Muscle layer of colon (tissue), 2 donors: Measurements from ENCODE around the gene DPT.
A peak's percentile ranks its signal among the peaks of the same experiment; 100 is the strongest.

Source experiments
- H3K27ac ChIP-seq: one replicate; pipeline ENCODE4 v1.7.0; 2013; ENCODE audit warnings: low read depth, mild to moderate bottlenecking, low read length, moderate library complexity
- H3K27me3 ChIP-seq, 2 donors: one replicate each; pipeline ENCODE4 v1.7.0; 2013; ENCODE audit warnings: low read length in 2 of 2, mild to moderate bottlenecking in 2 of 2; ENCODE audit not compliant: insufficient read depth in 2 of 2, control insufficient read depth in 1 of 2
- H3K36me3 ChIP-seq: one replicate; pipeline ENCODE4 v1.7.0; 2013; ENCODE audit warnings: mild to moderate bottlenecking, low read length; ENCODE audit not compliant: insufficient read depth
- H3K4me1 ChIP-seq: one replicate; pipeline ENCODE4 v1.7.0; 2013; ENCODE audit warnings: mild to moderate bottlenecking, low read length; ENCODE audit not compliant: insufficient read depth
- H3K4me3 ChIP-seq, 2 donors: one replicate each; pipeline ENCODE4 v1.7.0; 2013; ENCODE audit warnings: low read length in 2 of 2, low read depth in 1 of 2, mild to moderate bottlenecking in 1 of 2, moderate library complexity in 1 of 2
- H3K9ac ChIP-seq: one replicate; pipeline ENCODE4 v1.7.0; 2013; ENCODE audit warnings: low read length
- H3K9me3 ChIP-seq: one replicate; pipeline ENCODE4 v1.7.0; 2013; ENCODE audit warnings: mild to moderate bottlenecking, low read length
- donor health status: abdominal sarcoma.
- donor health status: Adenocarcinoma of cecum.

Gene DPT

DNA sequence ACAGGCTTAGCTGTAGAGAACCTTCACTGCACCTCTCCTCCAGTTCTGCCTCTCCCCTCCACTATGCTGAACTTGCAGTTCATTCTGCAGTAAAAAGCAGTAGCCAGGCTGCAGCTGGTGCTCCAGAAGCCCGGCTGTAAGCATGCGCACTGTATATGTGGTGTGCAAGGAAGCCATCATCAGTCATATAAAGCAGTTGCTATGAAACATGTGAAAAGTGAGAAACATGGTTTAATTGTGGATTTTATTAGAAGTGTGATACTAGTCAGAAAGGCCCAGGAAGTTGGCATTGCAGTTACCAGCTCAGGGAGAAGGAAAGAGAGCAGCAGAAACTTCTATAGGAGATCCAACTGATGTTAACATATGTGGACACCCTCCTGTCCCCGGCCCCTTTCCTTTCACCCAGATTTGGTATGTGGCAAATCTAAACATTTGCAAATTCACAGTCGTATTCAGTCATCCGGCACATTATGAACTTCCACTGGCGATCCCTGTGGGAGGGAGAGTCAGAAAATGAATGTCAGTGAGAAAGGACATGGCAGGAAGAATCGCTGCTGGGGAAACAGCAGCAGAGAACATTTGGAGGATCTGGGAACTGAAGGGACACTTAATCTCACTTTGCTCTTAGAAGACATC, 32.8 kb downstream of the DPT start:
- peak overlapping the region; percentile 59 for H3K27ac ChIP-seq
- no peaks in the 10 kb centered on the region for H3K36me3 ChIP-seq
- H3K9me3 ChIP-seq: no peaks in the 10 kb centered on the region
- H3K9ac ChIP-seq: no peak overlapping the region
- no peak overlapping the region for H3K4me3 ChIP-seq
- H3K27me3 ChIP-seq: no peaks in the 10 kb centered on the region
- H3K4me1 ChIP-seq: peaks cover 38% of the 10 kb centered on the region

DNA sequence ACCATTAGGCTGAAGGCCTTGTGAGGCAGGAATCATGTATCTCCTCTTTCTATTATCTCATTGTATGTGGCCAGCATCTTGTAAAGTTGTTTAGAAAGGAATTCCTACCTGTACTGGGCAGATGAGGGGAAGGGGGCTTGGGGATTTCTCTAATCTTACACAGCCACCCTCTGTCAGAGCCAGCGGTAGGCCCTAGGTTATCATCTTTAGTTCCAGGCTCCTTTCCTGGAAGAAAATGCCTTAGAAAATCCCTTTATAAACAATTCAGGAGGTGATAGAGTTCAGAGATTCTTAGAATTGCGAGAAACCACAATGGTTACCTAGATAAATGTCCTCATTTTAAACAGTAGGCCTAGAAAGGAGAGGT, 35.2 kb downstream of the DPT start:
- H3K9me3 ChIP-seq: no peaks in the 10 kb centered on the region
- H3K36me3 ChIP-seq: no peaks in the 10 kb centered on the region
- no peak overlapping the region for H3K27ac ChIP-seq
- H3K9ac ChIP-seq: no peak overlapping the region
- no peak overlapping the region for H3K4me3 ChIP-seq
- H3K4me1 ChIP-seq: peaks cover 59% of the 10 kb centered on the region
- no peaks in the 10 kb centered on the region for H3K27me3 ChIP-seq

DNA sequence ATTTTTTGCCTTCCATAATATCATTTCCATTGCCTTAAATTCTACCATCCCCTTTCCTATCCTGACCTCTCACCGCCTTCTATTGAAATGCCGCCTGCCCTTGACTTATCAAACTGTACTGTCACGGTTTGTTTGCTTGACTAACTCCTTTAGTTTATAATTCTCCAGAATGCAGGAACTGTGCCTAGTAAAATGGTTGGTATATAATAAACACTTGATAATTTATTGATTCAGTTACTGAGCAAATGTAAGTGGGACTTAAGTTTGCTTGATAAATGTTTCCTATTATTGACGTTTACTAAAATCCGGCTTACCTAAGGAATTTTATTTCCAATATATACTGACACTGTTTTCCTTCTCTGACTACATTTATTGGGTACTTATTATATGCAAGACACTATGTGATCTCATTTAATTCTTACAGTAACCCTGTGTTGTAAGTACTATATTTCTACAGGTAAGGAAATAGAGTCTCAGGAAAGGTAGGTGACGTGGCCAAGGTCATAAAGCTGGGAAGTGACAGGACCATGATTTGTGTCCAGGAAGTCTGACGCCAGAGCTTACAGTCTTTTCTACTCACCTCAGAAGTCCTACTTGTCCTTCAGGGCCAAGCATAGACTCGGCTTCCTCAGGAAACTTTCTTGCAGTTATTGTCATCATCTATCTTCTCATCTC, 35.7 kb downstream of the DPT start:
- Histone ChIP-seq H3K36me3 (no peaks in the 10 kb centered on the region), H3K4me1 (peaks cover 64% of the 10 kb centered on the region), H3K9me3 (no peaks in the 10 kb centered on the region), H3K27ac (no peak overlapping the region), H3K4me3 (no peak overlapping the region), H3K9ac (no peak overlapping the region), H3K27me3 (no peaks in the 10 kb centered on the region)

DNA sequence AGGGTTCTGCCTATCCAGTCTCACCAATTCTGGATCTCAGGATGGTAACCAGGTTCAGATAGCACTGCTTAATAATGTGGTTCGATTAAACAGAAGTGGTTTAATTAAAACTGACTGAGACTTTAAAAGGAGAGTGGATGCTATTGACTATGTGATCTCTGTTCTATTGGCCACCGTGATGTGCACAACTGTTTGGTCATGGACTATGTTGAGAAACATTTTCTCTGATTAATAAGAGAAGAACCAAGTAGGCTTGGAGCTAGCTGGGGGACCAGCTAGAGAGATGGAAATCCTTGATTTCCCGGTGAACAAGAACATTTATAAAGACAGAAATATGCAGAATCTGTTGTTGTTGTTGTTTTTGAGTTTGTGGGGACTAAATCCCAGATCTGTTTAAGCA, 36.5 kb downstream of the DPT start:
- no peaks in the 10 kb centered on the region for H3K27me3 ChIP-seq
- no peaks in the 10 kb centered on the region for H3K36me3 ChIP-seq
- H3K27ac ChIP-seq: no peak overlapping the region
- H3K9ac ChIP-seq: no peak overlapping the region
- no peaks in the 10 kb centered on the region for H3K9me3 ChIP-seq
- H3K4me3 ChIP-seq: no peak overlapping the region
- H3K4me1 ChIP-seq: peaks cover 71% of the 10 kb centered on the region

DNA sequence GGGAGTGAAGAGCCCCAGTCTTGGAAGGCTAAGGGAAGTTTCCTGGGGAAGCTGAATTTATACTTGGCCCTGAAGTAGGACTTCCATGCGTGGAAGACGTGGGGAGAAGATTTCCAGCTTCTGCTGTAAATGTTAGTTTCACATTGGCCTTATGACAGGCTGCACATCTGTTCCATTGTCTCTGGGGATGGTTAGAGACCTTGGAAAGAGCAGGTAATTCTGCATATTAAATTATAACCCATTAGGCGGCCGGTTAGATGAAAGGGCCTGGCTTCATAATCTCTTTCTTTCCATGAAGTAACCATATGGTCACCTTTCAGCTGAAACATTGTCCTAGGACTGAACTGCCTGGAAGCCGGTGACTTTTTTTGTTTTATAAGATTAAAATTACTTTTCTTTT, 37.5 kb downstream of the DPT start:
- H3K9ac ChIP-seq: no peak overlapping the region
- H3K36me3 ChIP-seq: no peaks in the 10 kb centered on the region
- H3K27ac ChIP-seq: no peak overlapping the region
- no peaks in the 10 kb centered on the region for H3K9me3 ChIP-seq
- peaks cover 68% of the 10 kb centered on the region for H3K4me1 ChIP-seq
- H3K27me3 ChIP-seq: no peaks in the 10 kb centered on the region
- no peak overlapping the region for H3K4me3 ChIP-seq

DNA sequence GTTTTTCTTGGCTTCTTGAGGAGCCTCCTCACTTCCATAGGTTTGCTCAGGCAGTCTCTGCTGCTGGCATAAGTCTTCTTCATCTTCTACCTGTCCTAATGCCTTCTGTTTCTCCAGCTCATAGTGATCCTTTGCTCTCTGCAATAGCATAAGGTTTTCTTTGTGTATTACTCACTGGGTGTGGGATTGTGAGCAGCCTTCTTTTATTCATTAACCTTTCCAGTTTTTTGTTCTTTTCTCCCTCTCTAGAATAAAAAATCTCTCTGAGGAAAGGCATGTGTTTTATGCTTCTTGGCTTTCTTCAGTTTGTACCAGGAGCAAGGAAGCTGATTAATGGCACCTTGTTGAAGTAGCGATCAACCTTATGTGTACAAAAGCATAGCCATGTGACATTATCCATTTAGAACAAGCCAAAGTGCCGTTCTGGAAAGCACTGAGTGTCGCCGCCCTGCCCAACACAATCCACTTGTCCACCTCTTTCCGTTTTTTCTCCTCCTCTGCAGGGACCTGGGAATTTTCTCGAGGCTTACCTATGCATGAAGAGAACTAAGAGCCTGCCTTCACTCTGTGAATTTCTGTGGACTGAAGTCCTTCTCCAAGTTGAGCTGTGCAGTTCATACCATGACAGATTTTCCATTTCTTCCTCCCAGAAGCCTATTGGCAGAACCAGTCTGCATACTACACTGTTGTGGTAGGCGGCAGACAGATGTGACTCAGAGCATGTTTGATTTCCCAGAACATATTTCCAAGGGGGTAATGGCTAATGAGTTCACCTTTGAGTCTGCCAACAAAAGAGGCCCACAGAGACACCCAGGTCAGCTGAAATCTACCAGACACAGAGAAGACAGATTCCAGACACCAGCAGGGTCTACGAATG, 39.0 kb downstream of the DPT start:
- H3K9ac ChIP-seq: no peak overlapping the region
- peak overlapping the region; percentile 27 for H3K27ac ChIP-seq
- no peaks in the 10 kb centered on the region for H3K27me3 ChIP-seq
- H3K9me3 ChIP-seq: no peaks in the 10 kb centered on the region
- peaks cover 56% of the 10 kb centered on the region for H3K4me1 ChIP-seq
- no peaks in the 10 kb centered on the region for H3K36me3 ChIP-seq
- H3K4me3 ChIP-seq: no peak overlapping the region

DNA sequence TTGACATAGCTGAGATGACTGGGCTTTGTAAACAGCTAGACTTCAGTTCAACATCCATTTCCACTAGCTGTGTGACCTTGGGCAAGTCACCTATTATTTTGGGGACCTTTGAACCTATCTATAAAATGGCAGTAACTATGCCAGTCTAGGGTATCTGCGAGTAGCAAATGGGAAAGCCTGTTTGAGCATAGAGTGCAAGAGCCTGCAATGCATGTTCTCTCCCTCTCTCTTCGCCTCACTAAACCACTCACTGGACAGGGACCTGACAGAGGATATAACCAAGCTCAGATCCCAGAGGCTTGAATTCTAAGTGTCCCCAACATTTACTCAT, 39.7 kb downstream of the DPT start:
- H3K36me3 ChIP-seq: no peaks in the 10 kb centered on the region
- no peaks in the 10 kb centered on the region for H3K9me3 ChIP-seq
- H3K27me3 ChIP-seq: no peaks in the 10 kb centered on the region
- H3K4me1 ChIP-seq: peaks cover 52% of the 10 kb centered on the region
- H3K4me3 ChIP-seq: no peak overlapping the region
- H3K27ac ChIP-seq: peak overlapping the region; percentile 27
- no peak overlapping the region for H3K9ac ChIP-seq

DNA sequence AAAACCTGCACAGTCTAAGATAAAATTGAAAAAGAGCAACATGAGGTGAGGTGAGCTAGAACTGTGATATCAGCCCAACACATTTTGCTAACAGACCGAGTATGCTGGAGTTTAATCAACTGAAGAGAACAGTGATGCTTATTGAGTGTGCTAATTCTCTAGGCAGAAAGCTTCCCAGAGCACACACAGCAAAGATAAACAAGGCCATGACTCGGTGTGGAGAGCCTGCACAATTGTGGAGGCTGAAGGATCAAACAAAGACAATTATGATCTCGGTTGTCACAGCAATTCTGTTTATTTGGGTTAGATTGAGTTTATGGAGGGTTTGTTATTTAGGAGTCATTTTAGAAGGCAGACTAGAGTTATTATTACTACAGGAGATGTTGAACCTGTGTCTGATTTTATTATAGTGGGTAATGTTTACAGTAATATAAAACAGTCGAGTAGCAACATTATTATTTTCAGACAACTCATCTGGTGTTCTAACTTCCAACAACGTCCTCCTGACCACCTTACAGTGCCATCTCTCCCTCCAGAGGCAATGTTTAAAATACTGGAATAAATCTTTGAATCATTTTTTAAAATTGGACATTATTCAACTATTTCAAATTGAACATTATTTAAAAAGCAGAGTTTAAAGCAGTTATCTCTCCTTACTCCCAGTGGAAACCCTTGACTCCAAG, 40.2 kb downstream of the DPT start:
- H3K36me3 ChIP-seq: no peaks in the 10 kb centered on the region
- H3K9me3 ChIP-seq: no peaks in the 10 kb centered on the region
- H3K4me1 ChIP-seq: peaks cover 47% of the 10 kb centered on the region
- H3K27ac ChIP-seq: peak overlapping the region; percentile 55
- no peak overlapping the region for H3K9ac ChIP-seq
- no peaks in the 10 kb centered on the region for H3K27me3 ChIP-seq
- no peak overlapping the region for H3K4me3 ChIP-seq

DNA sequence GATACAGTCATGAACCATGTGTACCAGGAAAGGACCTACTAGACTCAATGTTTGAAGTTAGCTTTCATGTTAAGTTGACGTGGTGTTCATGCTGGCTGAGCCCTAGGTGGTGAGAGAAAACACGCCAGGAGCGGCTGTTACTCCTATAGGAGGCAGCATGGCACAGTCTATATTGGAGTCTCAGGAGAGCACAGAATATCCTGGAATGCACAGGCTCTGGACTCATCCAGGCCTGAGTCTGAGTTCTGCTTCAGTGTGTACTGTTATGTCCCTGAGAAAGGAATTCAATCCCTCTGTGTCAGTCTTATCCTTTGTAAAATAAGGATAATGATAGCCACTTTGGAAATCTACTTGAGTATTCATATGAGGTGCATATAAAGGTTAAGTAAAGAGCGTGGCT, 41.2 kb downstream of the DPT start:
- no peak overlapping the region for H3K9ac ChIP-seq
- H3K27me3 ChIP-seq: no peaks in the 10 kb centered on the region
- H3K4me1 ChIP-seq: peaks cover 37% of the 10 kb centered on the region
- no peak overlapping the region for H3K4me3 ChIP-seq
- H3K27ac ChIP-seq: no peak overlapping the region
- no peaks in the 10 kb centered on the region for H3K36me3 ChIP-seq
- no peaks in the 10 kb centered on the region for H3K9me3 ChIP-seq

DNA sequence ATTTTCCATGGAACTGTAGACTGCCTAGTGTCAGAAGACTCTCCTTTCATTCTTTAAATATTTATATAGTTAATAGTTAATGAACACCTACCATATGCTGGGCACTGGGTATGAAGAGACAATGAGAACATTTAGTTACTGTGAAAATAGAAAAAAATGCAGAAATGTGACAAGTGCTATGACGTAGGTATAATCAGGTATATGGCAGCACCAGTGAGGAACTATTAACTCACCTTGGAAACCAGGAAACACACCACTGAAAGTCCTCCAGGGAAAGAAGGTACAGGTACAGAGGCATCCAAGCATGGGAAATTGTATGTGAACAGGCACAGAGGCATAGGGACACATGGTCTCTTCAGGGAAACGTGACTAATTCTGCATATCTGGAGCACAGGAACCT, 42.3 kb downstream of the DPT start:
- Histone ChIP-seq H3K4me3 (no peak overlapping the region), H3K36me3 (no peaks in the 10 kb centered on the region), H3K9ac (no peak overlapping the region), H3K4me1 (peaks cover 37% of the 10 kb centered on the region), H3K9me3 (no peaks in the 10 kb centered on the region), H3K27me3 (no peaks in the 10 kb centered on the region), H3K27ac (no peak overlapping the region)

DNA sequence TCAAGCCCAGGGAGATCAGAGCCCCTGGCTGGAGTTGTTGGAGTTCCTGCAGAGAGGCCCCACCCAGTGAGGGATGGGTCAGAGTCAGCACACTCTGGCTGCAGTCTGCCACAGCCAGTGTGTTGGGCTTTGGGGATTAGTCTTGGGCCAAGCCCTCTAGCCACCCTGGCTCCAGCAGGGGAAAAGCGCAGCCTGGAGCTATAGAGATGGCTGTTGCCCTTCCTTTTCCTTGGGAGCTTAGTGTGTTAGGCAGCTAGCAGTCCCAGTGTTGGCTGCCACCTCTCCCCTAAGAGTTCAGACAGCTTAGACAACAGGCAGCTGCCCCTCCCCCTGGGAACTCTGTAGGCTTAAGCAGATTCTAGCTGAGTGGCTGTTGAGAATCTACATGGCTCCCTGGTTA, 45.1 kb downstream of the DPT start:
- Histone ChIP-seq H3K36me3 (no peaks in the 10 kb centered on the region), H3K9ac (no peak overlapping the region), H3K4me3 (no peak overlapping the region), H3K27me3 (no peaks in the 10 kb centered on the region), H3K4me1 (peaks cover 12% of the 10 kb centered on the region), H3K27ac (no peak overlapping the region), H3K9me3 (no peaks in the 10 kb centered on the region)
